Heart right ventricle (tissue), 16 donors: ENCODE results near the gene CKAP2L. TPM values are rescaled to one million over a fixed set of nuclear protein-coding genes. Genes with fewer than 3 reads are reported as not detected.

Source experiments
- ATAC-seq, 8 donors: fragments of 200-7000 bp; cut with Tn5 transposase; one replicate each; pipeline ENCODE4 v1.9.1; 2020; ENCODE audit warnings: mild to moderate bottlenecking in 8 of 8, moderate library complexity in 8 of 8, moderate number of reproducible peaks in 1 of 8
- DNase-seq, 2 donors: peaks; one replicate each; pipeline ENCODE4 v3.0.0-alpha.2; 2020
- H3K27ac ChIP-seq, 10 donors: fragments of 200-600 bp; sonication (generic) in 2 of 10; one replicate each; pipeline versions ENCODE4 v1.5.0 to v1.8.0; 2020 to 2022; ENCODE audit warnings: mild to moderate bottlenecking in 3 of 10
- H3K27me3 ChIP-seq, 7 donors: fragments of 200-600 bp; one replicate each; pipeline ENCODE4 v1.8.0; 2021 to 2022; ENCODE audit warnings: mild to moderate bottlenecking in 2 of 7
- H3K36me3 ChIP-seq, 9 donors: fragments of 200-600 bp; sonication (generic) in 1 of 9; one replicate each; pipeline versions ENCODE4 v1.5.0 to v1.8.0; 2020 to 2022; ENCODE audit warnings: mild to moderate bottlenecking in 2 of 9
- H3K4me1 ChIP-seq, 9 donors: fragments of 200-600 bp; sonication (generic) in 1 of 9; one replicate each; pipeline versions ENCODE4 v1.5.0 to v1.8.0; 2020 to 2022; ENCODE audit warnings: mild to moderate bottlenecking in 4 of 9
- H3K4me3 ChIP-seq, 10 donors: fragments of 200-600 bp; sonication (generic) in 2 of 10; one replicate each; pipeline versions ENCODE4 v1.5.0 to v1.8.0; 2020 to 2022; ENCODE audit warnings: mild to moderate bottlenecking in 7 of 10, moderate library complexity in 2 of 10
- H3K9me3 ChIP-seq, 11 donors: fragments of 200-600 bp in 10 of 11; sonication (generic) in 2 of 11; one replicate each; pipeline versions ENCODE4 v1.5.0 to v1.8.0; 2013 to 2022; ENCODE audit warnings: mild to moderate bottlenecking in 2 of 11, control low read depth in 1 of 11, moderate library complexity in 1 of 11
- WGBS, 2 donors: extraction: QIAGEN DNeasy Blood & Tissue Kit; methylation state at CpG; one replicate each; pipeline ENCODE4 v1.1.7; 2013; ENCODE audit warnings: inconsistent platforms in 1 of 2; 5-methylcytosine and 5-hydroxymethylcytosine counted together
- intact Hi-C, 10 donors: fragments of 100-400 bp; cut with DNase I; formaldehyde crosslinking; loops; one replicate each; pipeline versions ENCODE4 v1.11.1 to v1.14.2; 2022
- polyA plus RNA-seq, 2 donors: library from polyadenylated mRNA; stranded (reverse); fragments of 200-250 nt; gene quantifications; one replicate each; pipeline ENCODE4 v1.2.3, GENCODE V29; 2013
- total RNA-seq, 10 donors: library from RNA; stranded (reverse); fragmentation: NEBNext Ultra II Directional in 3 of 10; extraction: Animal tissue kit (Norgen Biotek cat#: 25700) in 3 of 10; gene quantifications; one replicate each; pipeline versions ENCODE4 v1.2.1 to v1.2.4, GENCODE V29; 2021 to 2023
- TF ChIP-seq, protein P1 (sequence below), 9 donors: fragments of 200-600 bp; sonication (generic) in 2 of 9; IDR thresholded peaks; one replicate each; pipeline versions ENCODE4 v1.5.0 to v1.8.0; 2021 to 2022; ENCODE audit warnings: antibody characterized with exemption in 9 of 9, mild to moderate bottlenecking in 5 of 9, moderate library complexity in 1 of 9
- donor health status: Arrhythmogenic right ventricular cardiomyopathy.
- donor health status: ischemic (EF 13 %, LVEDD 7.1; RV severe dilation, severe dysfunction).
- donor health status: healthy with polysubstance abuse.
- donor health status: DM: no; HTN: yes; CAD: no.
- donor health status: DM: no; HTN: no; CAD: no.
- donor health status: ischemic (EF 25% LVEDD 6.9; RV normal size, moderate dysfunction).
- donor health status: ischemic (EF 25% LVEDD 5.7; RV mildly dilated, moderate dysfunction).
- donor health status: healthy.
- donor health status: DM: yes; HTN: yes; CAD: no.
- donor health status: Ischemic cardiomyopathy.
- donor health status: ischemic (EF 35%, LVEDD 5.7; RV mildly dilated, moderate dysfunction).
- donor health status: nonischemic (EF 11% LVEDD 7.7; RV severe dilation, severe dysfunction).
- donor health status: DM: yes; HTN: yes; CAD: no.
- donor health status: PGD.
- donor health status: ischemic (EF 29% LVEDD 5.4; RV normal size, mild dysfunction).
- donor health status: nonischemic (EF 23%, LVEDD 6.1; RV moderate dilation, normal function).

CKAP2L gene
- total and polyA plus RNA-seq, 12 donors, result 0.03 to 1.8 (median 0.44) TPM; not detected in 5

DNA sequence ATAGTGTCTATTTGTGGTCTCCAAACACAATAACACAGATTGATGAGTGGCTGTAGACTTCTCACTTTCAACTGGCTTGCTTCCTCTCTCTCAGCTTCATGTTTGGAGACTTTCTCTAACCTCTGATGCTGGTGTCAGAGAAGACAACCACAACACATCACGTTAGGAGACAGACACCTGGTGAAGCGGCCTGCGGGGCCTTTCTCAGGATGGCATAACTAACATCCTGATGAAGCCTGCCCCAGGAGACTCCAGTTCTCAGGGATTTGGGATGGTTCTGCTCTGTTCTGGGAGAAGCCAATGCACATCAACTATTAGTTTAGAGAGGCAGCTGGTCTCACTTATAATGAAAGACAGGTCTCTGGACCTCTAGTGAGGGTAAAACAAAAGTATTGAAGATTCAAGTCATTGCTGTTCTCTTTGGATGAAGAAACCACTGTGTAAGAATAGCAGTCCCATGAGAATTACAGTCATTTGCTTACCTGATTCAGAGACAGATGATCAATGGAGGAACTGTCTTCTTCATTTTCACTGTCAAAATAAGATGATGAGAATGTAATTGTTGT lies 17.9 kb upstream of the CKAP2L start:
- H3K36me3 ChIP-seq, result no peaks in the 10 kb centered on the region
- no peak overlapping the region for H3K27ac ChIP-seq
- TF ChIP-seq, protein P1, sequence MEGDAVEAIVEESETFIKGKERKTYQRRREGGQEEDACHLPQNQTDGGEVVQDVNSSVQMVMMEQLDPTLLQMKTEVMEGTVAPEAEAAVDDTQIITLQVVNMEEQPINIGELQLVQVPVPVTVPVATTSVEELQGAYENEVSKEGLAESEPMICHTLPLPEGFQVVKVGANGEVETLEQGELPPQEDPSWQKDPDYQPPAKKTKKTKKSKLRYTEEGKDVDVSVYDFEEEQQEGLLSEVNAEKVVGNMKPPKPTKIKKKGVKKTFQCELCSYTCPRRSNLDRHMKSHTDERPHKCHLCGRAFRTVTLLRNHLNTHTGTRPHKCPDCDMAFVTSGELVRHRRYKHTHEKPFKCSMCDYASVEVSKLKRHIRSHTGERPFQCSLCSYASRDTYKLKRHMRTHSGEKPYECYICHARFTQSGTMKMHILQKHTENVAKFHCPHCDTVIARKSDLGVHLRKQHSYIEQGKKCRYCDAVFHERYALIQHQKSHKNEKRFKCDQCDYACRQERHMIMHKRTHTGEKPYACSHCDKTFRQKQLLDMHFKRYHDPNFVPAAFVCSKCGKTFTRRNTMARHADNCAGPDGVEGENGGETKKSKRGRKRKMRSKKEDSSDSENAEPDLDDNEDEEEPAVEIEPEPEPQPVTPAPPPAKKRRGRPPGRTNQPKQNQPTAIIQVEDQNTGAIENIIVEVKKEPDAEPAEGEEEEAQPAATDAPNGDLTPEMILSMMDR (IDR thresholded peaks at IDR 0.05), result no peak
- ATAC-seq (no peak), DNase-seq (no peak)
- H3K27me3 ChIP-seq, result peaks cover 0 to 7% (median 0%) of the 10 kb centered on the region in 7 donors
- peaks cover 0 to 13% (median 0%) of the 10 kb centered on the region in 9 donors for H3K4me1 ChIP-seq
- no peak overlapping the region for H3K4me3 ChIP-seq
- H3K9me3 ChIP-seq, result no peaks in the 10 kb centered on the region
- 78 to 89% methylated on average over 3 of the region's 3 CpGs for WGBS, 2 donors
- intact Hi-C loops, result no loop called here

- no peak for ATAC-seq
- peaks cover 0 to 12% (median 0%) of the 10 kb centered on the region in 9 donors for H3K4me1 ChIP-seq
- H3K27ac ChIP-seq, result no peak overlapping the region
- DNase-seq, result no peak
- no peaks in the 10 kb centered on the region for H3K9me3 ChIP-seq
- H3K4me3 ChIP-seq, result no peak overlapping the region
- WGBS, 2 donors, result 85 to 94% methylated on average over 1 of the region's 1 CpG
- intact Hi-C loops, result no loop called here
- no peaks in the 10 kb centered on the region for H3K36me3 ChIP-seq
- TF ChIP-seq, protein P1 (IDR thresholded peaks at IDR 0.05), result no peak
- peaks cover 0 to 7% (median 0%) of the 10 kb centered on the region in 7 donors for H3K27me3 ChIP-seq
These were observed 15.2 kb upstream of the CKAP2L start for GRCh38 chr2:112779598-112779997.

GRCh38 chr2:112777036-112777435 lies 12.6 kb upstream of the CKAP2L start:
- DNase-seq, result no peak
- TF ChIP-seq, protein P1 (IDR thresholded peaks at IDR 0.05), result no peak
- no peak overlapping the region for H3K27ac ChIP-seq
- H3K9me3 ChIP-seq, result no peaks in the 10 kb centered on the region
- H3K4me3 ChIP-seq, result no peak overlapping the region
- H3K4me1 ChIP-seq, result peaks cover 0 to 6% (median 0%) of the 10 kb centered on the region in 9 donors
- no peaks in the 10 kb centered on the region for H3K36me3 ChIP-seq
- intact Hi-C loops, result no loop called here
- ATAC-seq, result no peak
- H3K27me3 ChIP-seq, result no peaks in the 10 kb centered on the region

GRCh38 chr2:112776113-112776512 lies 11.7 kb upstream of the CKAP2L start:
- DNase-seq (no peak), ATAC-seq (no peak)
- H3K27ac ChIP-seq, result no peak overlapping the region
- peaks cover 0 to 8% (median 0%) of the 10 kb centered on the region in 9 donors for H3K4me1 ChIP-seq
- TF ChIP-seq, protein P1 (IDR thresholded peaks at IDR 0.05), result no peak
- H3K36me3 ChIP-seq, result no peaks in the 10 kb centered on the region
- no peaks in the 10 kb centered on the region for H3K9me3 ChIP-seq
- no peaks in the 10 kb centered on the region for H3K27me3 ChIP-seq
- WGBS, 2 donors, result 90 to 100% methylated on average over 2 to 3 of the region's 3 CpGs
- intact Hi-C loops, result no loop called here
- H3K4me3 ChIP-seq, result no peak overlapping the region
